Right forelimb (tissue), 1 donor: ENCODE data around the gene MCOLN2.
"Not testable (repeated sequence)": the region's sequence is repeated elsewhere in the genome, so short reads cannot be mapped to it uniquely, and the experiment has no call there.

Source experiments
- DNase-seq: peaks from one replicate; pipeline ENCODE4 v3.0.0-alpha.2; 2018

Gene MCOLN2

DNA sequence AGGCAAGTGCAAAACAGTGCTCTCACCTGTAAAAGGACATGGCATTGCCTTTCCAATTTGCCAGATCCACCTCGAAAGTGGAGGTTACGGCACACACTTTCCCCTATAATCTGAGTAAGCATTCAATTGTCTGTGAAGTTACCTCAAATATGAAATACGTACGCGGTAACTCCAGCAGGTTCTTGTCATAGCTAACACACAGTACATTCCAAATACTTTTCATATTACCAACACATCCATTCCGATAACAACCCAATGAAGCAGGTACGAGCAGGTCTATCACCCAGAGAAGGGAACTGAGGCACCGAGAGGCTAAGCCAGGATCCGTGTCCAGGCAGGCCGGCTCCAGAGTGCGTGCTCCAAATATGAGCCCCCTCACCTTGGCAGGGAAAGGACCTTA is 57.2 kb downstream of the MCOLN2 start:
- no peak for DNase-seq

DNA sequence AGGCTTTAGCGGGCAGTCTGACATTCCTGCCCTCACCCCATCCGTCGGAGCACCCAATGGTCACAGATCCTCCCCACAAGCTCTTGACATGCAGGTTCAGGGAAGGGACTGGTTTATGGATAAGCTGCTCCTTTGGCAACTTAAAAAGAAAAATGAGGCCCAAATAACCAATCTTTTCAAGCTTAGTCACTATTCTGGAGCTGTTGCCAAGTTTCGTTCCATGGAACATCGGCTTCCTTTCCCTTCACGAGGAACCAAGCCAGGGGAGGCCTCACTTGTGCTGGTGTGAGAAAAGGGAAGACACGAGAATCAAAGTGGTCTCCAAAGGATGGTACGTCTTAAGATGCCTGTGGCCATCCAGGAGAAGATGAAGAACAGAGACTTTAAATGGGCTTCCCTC is 57.8 kb downstream of the MCOLN2 start:
- DNase-seq, result no peak

DNA sequence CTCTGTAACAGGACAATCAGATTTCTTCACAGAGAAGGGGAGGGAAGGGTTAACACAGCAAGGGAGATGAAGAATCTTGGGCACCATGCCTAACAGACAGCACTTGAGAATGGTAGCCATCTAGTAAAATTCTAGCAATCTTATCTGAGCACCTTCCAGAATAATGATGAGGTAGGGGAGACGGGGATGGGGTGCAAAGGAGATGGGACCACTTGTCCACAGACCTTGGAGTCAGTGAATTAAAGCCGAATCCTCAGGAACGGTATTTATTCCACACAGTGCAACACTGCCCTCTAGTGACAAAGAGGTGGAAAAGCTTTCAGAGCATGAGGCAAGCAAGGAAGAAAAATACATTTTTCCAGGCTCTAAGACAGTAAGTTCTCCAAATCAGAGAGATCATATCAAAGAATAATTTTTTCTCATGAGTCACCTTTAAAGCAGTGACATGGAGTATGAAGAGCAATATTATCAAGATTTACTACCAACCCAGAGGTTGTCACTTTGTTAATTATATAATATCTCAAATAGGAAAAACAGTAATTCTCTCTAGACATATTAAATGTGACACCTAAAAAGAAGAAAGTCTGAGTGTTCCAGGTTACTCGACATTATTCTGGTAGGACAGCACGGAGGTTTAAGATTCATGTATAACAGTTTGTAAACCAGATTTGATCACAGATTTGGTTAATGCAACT is 60.6 kb downstream of the MCOLN2 start:
- no peak for DNase-seq

DNA sequence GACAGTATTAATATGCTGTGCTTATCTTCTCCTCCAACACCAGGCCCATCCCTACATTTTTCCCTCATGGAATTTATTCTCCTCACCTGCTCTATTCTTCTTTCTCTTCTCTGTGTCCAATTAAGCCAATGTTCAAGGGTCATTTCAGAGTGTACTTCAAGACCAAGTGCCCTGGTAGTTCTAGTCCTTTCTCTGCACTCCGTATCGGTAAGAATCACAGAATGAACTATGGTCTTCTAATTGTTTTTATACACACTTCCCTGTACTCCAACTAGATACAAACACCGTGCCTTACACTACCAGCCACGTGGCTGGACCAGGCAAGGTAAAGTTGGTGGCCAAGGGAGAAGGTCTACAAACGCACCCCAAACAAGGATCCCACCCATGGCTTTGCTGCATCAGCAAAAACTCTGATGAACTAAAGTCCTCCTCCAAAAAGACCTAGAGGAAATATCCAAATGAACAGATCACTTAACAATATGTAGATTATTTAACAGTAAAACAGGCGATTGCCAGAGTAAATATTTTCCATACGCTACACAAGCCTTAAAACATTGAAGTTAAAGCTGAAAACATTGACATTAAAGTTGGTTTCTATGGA is 63.8 kb downstream of the MCOLN2 start:
- no peak for DNase-seq

DNA sequence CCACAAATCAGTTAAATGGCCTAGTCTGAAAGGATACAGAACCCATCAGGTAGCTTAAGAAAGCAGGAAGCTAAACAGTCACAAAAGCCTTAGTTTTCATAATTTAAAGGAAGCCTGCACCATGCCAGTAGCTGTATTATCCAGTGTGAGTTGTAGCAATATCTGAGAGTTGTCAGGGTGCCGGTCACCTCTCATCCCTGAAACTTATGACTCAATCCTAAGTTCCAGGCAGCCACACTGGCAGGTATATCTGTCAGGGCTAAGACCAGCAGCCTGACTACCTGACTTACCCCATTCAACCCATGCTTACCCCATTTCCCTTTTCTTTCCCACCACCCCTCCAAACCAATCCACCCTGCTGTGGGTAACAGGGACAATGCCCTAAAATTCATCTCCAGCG is 66.1 kb downstream of the MCOLN2 start:
- no peak for DNase-seq

DNA sequence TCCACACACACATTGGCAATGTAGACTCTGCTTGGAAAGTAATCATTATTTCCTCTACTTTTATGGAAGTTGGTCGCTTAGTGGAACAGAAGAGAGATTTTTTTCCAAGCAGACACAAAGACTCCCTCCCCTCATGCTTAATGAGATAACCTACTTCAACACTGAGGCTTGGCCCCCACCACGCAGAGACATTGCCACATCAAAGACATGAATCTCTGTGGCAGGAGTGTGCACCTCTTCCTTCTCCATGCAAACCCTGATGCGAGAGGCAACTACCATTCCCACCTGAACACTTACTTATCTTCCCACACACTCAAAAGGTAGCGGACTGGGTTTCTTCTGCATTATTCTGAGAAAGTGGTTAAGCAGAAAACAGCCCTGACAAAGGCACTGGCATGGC is 66.6 kb downstream of the MCOLN2 start:
- no peak for DNase-seq

DNA sequence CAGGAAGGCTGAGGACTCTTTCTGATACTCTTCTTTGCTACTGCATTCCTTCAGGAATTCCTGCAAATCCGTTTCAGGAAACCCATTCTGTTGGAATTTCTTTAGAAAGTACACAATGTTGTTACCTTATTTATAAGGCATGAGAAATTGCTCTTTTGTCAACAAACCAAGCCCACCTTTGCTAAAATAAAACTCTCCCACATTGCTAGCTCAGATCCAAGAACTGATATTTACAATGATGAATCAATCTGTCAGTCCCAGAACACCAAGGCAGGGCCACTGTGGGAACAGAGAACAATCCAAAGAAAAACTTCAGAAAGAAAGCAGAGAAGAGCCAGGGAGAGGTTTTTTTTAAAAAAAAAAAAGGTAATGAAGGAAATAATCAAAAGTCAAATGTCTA is 67.3 kb downstream of the MCOLN2 start:
- no peak for DNase-seq

DNA sequence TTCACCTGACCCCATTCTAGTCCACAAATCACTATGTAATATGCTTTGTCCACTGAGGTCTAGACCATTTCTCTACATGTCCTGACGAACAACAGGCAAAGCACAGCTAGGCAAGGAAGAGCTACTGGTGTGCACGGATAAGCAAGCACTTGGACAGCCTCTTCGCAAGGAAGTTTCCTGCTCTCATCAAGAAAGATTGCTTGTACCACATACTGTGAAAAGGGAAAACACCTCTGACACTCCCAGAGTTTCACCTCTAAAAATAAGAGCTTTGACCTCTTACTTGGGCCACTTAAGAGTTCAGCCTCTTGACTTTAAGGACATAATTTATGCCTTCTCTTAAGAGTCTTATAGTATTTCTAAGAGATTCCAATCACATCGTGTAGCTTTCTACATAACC is 67.9 kb downstream of the MCOLN2 start:
- no peak for DNase-seq

DNA sequence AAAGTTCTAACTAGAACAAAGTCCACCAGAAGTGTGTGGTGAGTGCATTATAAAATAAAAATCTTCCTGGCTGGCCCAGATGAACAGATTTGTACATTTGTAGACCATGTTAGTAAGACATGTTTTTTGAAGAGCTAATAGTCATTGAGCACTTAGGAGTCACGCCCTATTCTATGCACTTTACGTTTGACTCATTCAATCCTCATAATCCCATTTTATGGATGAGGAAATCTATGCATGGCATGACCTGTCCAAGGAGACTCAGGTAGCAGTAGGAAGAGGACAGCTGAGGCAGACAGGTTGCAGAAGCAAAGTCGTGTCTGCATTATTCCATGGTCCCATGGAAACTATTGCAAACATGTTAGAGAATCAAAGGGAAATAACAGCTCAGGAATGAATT is 73.6 kb downstream of the MCOLN2 start:
- no peak for DNase-seq

DNA sequence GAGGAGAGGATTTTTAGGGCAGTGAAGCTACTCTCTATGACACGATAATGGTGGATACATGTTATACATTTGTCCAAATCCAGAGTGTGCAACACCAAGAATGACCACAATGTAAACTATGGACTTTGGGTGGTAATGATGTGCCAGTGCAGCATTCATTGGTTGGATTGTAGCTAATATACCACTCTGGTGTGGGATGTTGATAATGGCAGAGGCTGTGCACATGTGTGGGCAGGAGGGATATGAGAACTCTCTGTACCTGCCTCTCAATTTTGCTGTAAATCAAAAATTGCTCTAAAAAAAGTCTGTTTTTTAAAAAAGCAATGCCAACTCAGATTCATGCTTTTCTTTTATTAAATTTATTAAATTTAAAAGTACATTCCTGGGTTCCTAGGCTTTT is 76.8 kb downstream of the MCOLN2 start:
- no peak for DNase-seq

DNA sequence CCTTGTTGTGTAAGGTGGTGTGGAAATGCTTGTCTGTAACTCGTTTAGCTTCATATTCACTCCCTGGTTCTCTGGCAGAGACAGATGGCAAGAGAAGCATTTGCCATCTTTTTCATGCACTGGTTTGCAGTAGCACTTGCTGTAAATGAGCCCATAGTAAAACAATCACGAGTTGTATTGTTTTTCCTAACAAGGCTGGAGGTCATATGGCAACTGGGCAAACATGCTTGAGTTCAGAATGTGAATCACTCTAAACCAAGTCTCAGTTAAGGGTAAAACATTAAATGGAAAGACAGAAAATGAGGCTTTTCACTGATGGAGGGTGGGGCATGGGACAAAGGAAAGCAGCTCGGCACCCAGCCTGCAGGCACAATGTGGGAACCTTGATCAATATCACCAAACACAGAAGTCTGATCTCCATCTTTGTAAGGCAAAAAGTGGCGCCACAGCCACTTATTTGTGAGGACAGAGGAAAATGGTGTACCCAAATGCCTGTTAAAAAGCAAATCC is 77.4 kb downstream of the MCOLN2 start:
- DNase-seq, result no peak

DNA sequence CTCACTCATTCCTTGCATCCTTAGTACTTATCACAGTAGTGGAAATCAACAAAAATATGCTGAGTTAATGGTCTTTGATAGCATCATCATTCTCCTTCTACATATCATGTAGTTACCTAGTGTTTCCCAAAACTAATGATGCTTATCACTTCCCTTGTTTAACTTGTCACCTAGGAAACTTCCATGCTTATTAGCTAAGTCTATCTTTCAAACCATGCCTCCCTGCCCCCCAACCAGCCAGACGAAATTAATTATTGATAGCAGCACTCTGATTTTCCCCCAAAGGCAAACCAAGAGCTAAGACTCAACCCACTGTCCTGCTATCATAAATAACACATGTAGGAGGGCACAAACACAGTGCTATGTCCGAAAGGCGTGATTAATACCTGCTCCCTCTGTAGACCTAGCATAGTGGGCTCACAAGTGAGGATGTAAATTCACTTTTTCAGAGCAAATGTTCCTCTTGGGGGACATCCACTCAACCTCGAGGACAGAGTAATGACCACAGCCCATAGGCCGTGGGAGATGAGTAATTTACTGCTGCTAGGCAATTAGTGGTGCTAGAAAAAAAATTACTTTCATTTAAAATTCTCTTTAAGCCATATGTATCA is 78.1 kb downstream of the MCOLN2 start:
- DNase-seq, result no peak

DNA sequence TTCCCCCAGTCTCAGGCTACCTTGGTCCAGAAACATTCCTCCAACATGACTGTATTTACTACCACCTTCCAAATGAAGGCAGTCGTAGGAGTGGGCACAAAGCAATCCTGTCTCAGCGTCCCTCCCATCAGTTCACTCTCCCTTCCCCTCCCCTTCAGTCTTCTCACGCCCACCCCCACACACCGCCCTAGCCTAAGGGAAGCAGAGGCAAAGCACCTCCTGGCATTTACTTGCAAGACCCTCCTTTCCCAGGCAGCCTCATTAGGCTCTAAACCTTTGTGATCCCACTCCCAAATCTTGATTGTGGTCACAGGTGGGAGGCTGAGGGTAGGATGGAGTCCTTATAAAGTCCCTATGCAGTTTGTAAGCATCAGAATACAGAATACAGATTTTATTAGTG is 80.0 kb downstream of the MCOLN2 start:
- DNase-seq, result no peak

DNA sequence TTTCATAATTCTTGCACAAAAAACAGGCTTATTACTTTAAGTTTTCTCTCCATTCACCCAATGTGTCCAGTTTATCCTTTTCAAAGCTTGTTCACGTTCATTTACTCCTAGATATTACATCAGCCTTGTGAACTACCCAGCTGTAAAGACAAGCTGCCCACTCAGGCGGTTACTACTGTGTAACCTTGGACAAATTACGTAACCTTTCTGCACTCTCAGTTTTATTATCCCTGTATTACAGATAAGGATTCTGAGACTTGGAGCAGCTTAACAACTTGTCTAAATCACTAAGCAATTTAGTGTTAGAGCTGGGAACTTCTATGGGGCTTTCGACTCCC is 83.4 kb downstream of the MCOLN2 start:
- DNase-seq, result no peak

DNA sequence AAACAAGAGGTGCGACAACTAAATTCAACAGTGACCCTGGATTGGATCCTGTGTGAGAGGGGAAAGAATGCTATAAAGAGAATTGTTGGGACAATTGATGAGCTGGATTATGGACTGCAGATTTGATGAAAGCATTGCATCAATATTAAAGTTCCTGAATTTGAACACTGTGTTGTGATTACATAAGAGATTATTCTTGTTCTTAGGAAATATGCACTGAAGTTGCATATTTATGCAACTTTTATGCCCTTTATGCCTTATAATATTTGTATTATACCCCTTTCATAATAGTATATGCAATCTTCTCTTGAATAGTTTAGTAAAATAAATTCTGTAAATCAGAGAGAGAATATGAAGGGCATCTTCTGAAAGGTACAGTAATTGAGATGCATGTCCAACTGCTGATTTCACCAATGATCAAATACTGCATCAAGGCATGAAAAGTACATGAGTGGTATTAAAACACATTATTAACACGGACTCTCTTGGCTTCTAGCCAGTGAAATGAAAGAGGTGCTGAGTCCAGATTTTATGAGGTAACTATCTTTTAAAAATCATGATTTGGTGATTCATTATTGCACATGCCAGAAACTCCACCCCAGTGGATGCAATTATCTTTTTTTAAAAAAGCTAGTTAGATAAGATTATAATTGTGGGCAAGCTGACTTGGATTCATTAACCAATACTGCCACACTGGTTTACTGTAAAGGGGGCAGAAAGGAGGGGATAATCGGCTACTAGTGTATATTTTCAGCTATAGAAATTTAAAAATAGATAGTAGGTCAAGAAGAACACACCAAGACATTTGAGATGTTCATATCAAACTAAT is 84.0 kb downstream of the MCOLN2 start:
- DNase-seq, result no peak

DNA sequence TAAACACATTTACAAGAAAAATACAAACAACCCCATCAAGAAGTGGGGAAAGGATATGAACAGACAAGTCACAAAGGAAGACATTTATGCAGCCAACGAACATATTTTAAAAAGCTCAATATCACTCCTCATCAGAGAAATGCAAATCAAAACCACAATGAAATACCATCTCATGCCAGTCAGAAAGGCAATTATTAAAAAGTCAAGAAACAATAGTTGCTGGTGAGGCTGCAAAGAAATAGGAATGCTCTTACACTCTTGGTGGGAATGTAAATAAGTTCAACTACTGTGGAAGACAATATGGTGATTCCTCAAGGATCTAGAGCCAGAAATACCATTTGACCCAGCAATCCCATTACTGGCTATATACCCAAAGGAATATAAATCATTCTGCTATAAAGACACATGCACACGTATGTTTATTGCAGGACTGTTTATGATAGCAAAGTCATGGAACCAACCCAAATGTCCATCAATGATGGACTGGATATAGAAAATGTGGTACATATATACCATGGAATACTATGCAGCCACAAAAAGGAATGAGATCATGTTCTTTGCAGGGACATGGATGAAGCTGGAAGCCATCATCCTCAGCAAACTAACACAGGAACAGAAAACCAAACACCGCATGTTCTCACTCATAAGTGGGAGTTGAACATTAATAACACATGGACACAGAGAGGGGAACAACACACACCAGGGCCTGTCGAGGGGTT is 88.0 kb downstream of the MCOLN2 start:
- DNase-seq, result not testable (repeated sequence)

DNA sequence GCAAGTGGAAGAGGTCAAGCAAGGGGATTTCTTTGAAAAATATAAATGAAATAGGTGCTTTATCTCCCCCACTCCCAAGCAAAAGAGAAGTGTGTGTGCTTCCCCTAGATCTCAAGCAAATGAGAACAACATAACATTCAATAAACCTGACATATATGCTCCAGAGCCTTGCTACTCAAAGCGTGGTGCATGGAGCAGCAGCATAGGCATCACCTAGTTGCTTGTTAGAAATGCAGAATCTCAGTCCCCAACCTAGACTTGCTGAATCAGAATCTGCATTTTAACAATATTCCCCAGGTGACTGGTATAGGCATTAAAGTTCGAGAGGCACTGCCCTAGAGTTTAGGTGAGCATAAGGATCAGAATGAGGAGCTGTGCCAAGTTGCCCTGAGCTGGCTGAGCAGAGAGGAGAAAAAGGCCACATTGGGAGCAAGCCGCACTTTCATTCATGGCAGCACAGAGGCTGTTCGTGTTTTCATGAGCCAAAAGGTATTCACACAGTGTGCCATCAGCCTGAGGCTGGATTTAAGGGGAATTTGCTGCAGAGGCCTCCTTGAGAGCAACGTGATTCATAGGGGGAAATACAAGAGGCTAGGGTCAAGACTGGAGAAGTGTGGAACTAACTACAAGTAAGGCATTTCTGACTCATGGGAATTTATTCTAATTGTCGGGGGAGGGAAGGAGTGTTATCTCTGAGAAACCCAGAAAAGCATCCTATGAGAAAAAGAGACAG is 89.7 kb downstream of the MCOLN2 start:
- no peak for DNase-seq

DNA sequence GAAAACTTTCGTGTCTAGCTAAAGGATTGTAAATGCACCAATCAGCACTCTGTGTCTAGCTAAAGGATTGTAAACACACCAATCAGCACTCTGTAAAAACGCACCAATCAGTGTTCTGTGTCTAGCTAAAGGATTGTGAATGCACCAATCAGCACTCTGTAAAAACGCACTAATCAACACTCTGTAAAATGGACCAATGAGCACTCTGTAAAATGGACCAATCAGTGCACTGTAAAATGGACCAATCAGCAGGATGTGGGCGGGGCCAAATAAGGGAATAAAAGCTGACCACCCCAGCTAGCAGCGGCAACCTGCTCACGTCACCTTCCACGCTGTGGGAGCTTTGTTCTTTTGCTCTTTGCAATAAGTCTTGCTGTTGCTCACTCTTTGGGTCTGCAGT is 94.2 kb downstream of the MCOLN2 start:
- DNase-seq, result not testable (repeated sequence)

DNA sequence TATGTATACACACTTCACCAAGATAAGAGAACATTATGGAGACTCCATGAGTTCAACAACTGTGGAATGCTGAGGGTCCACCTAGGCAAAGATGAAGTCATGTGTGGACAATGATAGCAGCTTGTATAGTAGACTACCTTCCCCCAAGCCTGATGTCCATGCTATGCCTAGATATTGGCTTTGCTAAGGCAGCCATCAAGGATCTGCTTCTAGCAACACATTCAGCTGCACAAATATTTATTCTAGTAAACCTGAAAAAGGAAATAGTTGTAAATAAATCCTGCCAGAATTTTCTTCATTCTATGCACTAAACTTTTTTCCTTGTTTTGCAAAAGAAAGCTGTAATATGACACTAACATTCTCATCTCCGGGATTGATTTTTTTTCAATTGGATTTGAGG is 96.9 kb downstream of the MCOLN2 start:
- DNase-seq, result no peak

DNA sequence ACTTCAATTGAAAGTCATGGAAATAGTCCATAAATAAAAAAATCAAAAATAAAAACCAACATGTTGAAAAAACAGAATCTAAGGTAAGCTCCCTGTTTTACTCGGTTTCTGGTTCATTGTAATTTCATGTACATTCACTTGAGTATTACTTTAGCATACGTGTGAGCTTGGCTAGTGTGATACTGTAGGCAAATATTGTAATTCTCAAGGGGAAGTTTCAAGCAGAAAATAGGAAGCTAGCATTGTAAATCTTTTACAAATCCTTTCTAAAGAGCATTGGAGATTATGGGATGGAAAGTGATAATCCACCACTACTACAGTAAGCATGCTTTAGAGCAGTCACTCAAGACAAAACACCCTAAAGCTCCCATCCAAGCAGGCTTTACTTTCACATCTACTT is 100.6 kb downstream of the MCOLN2 start:
- DNase-seq, result no peak

DNA sequence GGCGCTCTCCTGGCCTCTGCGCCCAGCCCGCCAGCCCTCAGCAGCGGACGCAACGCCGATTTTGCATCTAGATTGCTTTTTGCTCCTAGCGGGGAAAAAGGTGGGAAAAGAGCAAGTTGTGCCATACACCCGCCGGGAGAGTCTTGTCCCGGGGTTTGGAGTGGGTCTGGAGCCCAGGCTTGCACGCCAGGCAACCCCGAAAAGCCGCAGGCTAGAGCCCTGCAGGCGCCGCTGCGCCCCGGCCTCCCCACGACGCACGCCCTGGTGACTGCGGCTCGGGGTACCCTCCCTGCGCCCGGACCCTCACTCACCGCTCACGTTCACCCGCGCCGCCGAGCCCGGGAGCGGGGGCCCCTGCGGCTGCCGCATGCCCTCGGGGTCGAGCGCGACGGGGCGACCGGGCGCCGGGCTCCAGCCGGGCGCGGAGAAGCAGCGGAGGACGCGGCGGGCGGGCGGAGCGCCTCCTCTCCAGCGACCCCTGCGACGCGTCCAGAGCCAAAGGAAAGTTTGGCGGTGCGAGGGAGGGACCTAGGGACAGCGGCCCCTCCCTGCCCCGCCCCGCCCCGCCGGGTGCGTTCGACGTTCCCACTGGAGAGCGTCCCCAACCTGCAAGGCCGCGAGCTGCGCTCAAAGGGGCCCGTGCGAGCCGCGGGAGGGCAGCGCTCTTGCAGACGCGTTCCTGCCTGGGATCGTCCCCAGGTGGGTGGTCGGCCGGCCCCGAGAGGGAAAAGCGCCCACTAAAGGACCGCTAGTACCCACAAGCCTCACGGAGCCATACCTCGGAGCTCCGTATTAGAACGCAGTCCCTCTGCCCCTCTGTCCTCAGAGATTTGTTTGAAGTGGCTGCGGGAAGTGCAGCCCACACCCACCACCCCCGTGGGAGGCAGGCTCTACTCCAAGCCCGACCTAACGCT is 104.0 kb downstream of the MCOLN2 start, which contains the start of gene LPAR3:
LPAR3 (minus strand) TSS at position 502 of the 914 bp plus-strand sequence. CDS start 27,086 bp downstream, outside the sequence.
- DNase-seq, result peak; percentile 54
